Mesendoderm (in vitro differentiated cells): ENCODE results near the gene CNGB1.
"Not testable (repeated sequence)": the region's sequence is repeated elsewhere in the genome, so short reads cannot be mapped to it uniquely, and the experiment has no call there.

ENCODE experiments used
- DNase-seq: peaks from one replicate; pipeline ENCODE4 v3.0.0; 2013
- H2AK5ac ChIP-seq: 2 replicates; pipeline ENCODE4 v1.6.1; 2013; ENCODE audit warnings: low read length, inconsistent platforms
- H2BK120ac ChIP-seq: 2 replicates; pipeline ENCODE4 v1.6.1; 2013; ENCODE audit warnings: low read depth, mild to moderate bottlenecking, low read length, moderate library complexity, mixed read lengths
- H2BK15ac ChIP-seq: replicated peaks from 2 replicates; pipeline ENCODE4 v1.6.1; 2013; ENCODE audit warnings: low read depth, mild to moderate bottlenecking, moderate library complexity
- H2BK5ac ChIP-seq: 2 replicates; pipeline ENCODE4 v1.6.1; 2013; ENCODE audit warnings: low read length, inconsistent platforms
- H3K18ac ChIP-seq: 2 replicates; pipeline ENCODE4 v1.6.1; 2013; ENCODE audit warnings: mild to moderate bottlenecking, low read length, mixed read lengths
- H3K23ac ChIP-seq: one replicate; pipeline ENCODE4 v1.6.1; 2013; ENCODE audit warnings: low read length
- H3K27ac ChIP-seq: 2 replicates; pipeline ENCODE4 v1.5.1; 2013; ENCODE audit warnings: low read depth, mild to moderate bottlenecking, inconsistent platforms, low read length, moderate library complexity
- H3K27me3 ChIP-seq: 2 replicates; pipeline ENCODE4 v1.6.1; 2013; ENCODE audit warnings: low read length, control low read depth, mild to moderate bottlenecking, inconsistent platforms; ENCODE audit not compliant: insufficient read depth, poor library complexity
- H3K36me3 ChIP-seq: 2 replicates; pipeline ENCODE4 v1.6.1; 2013; ENCODE audit warnings: low read length, inconsistent platforms; ENCODE audit not compliant: control insufficient read depth, insufficient read depth
- H3K4ac ChIP-seq: one replicate; pipeline ENCODE4 v1.6.1; 2013; ENCODE audit warnings: low read depth, mild to moderate bottlenecking, low read length, moderate library complexity
- H3K4me1 ChIP-seq: 2 replicates; pipeline ENCODE4 v1.6.1; 2013; ENCODE audit warnings: low read depth, low read length, inconsistent platforms; ENCODE audit not compliant: control insufficient read depth
- H3K4me2 ChIP-seq: 2 replicates; pipeline ENCODE4 v1.6.1; 2013; ENCODE audit warnings: low read length
- H3K4me3 ChIP-seq: 2 replicates; pipeline ENCODE4 v1.5.1; 2013; ENCODE audit warnings: mild to moderate bottlenecking, low read length
- H3K56ac ChIP-seq: one replicate; pipeline ENCODE4 v1.6.1; 2013; ENCODE audit warnings: low read length
- H3K79me1 ChIP-seq: 2 replicates; pipeline ENCODE4 v1.6.1; 2013; ENCODE audit warnings: low read length, inconsistent platforms
- H3K79me2 ChIP-seq: 2 replicates; pipeline ENCODE4 v1.6.1; 2013; ENCODE audit warnings: mild to moderate bottlenecking, low read length; ENCODE audit not compliant: control insufficient read depth, insufficient read depth
- H3K9ac ChIP-seq: 2 replicates; pipeline ENCODE4 v1.6.1; 2013; ENCODE audit warnings: low read length, inconsistent platforms
- H4K5ac ChIP-seq: one replicate; pipeline ENCODE4 v1.6.1; 2013; ENCODE audit warnings: low read length
- H4K8ac ChIP-seq: one replicate; pipeline ENCODE4 v1.6.1; 2013; ENCODE audit warnings: low read depth, mild to moderate bottlenecking, control low read depth, low read length, moderate library complexity
- WGBS: extraction: QIAGEN DNeasy Blood & Tissue Kit; methylation state at CpG from one replicate; pipeline ENCODE4 v1.1.7; 2013; ENCODE audit warnings: low lambda C conversion rate, missing lambda C conversion rate; ENCODE audit not compliant: insufficient coverage; ENCODE audit errors: extremely low coverage; 5-methylcytosine and 5-hydroxymethylcytosine counted together

The CNGB1 gene

GRCh38 chr16:57897996-57898395 lies 72.9 kb downstream of the CNGB1 start:
- no CpG with 5 or more reads among the region's 4 CpGs for WGBS
- H3K79me1 ChIP-seq, result no peaks in the 10 kb centered on the region
- H3K9ac ChIP-seq, result no peak overlapping the region
- H3K4ac ChIP-seq, result no peak overlapping the region
- no peak overlapping the region for H2BK120ac ChIP-seq
- H2AK5ac ChIP-seq, result no peak overlapping the region
- no peak overlapping the region for H3K27ac ChIP-seq
- H4K8ac ChIP-seq, result no peak overlapping the region
- H4K5ac ChIP-seq, result no peak overlapping the region
- H3K36me3 ChIP-seq, result no peaks in the 10 kb centered on the region
- no peak overlapping the region for H2BK5ac ChIP-seq
- DNase-seq, result no peak
- H3K79me2 ChIP-seq, result no peaks in the 10 kb centered on the region
- no peaks in the 10 kb centered on the region for H3K4me1 ChIP-seq
- H3K4me3 ChIP-seq, result no peak overlapping the region
- H3K56ac ChIP-seq, result no peak overlapping the region
- H2BK15ac ChIP-seq, result no peak overlapping the region
- peak overlapping the region; percentile 45 for H3K23ac ChIP-seq
- no peak overlapping the region for H3K18ac ChIP-seq
- H3K27me3 ChIP-seq, result no peaks in the 10 kb centered on the region
- H3K4me2 ChIP-seq, result no peak overlapping the region

GRCh38 chr16:57897053-57897784 lies 73.7 kb downstream of the CNGB1 start:
- H4K5ac ChIP-seq, result no peak overlapping the region
- H3K18ac ChIP-seq, result no peak overlapping the region
- H3K79me1 ChIP-seq, result no peaks in the 10 kb centered on the region
- H3K79me2 ChIP-seq, result no peaks in the 10 kb centered on the region
- H3K27me3 ChIP-seq, result no peaks in the 10 kb centered on the region
- H4K8ac ChIP-seq, result no peak overlapping the region
- H3K27ac ChIP-seq, result no peak overlapping the region
- no peak overlapping the region for H2BK15ac ChIP-seq
- H2BK120ac ChIP-seq, result no peak overlapping the region
- no peak overlapping the region for H3K23ac ChIP-seq
- no CpG with 5 or more reads among the region's 18 CpGs for WGBS
- H3K4me1 ChIP-seq, result no peaks in the 10 kb centered on the region
- H2BK5ac ChIP-seq, result no peak overlapping the region
- H3K4me2 ChIP-seq, result no peak overlapping the region
- H3K4me3 ChIP-seq, result no peak overlapping the region
- no peak overlapping the region for H3K56ac ChIP-seq
- H3K4ac ChIP-seq, result no peak overlapping the region
- no peak for DNase-seq
- no peaks in the 10 kb centered on the region for H3K36me3 ChIP-seq
- H3K9ac ChIP-seq, result no peak overlapping the region
- H2AK5ac ChIP-seq, result no peak overlapping the region

GRCh38 chr16:57895081-57895547 lies 75.8 kb downstream of the CNGB1 start:
- H3K27ac ChIP-seq, H3K9ac ChIP-seq, H3K79me2 ChIP-seq, H3K56ac ChIP-seq, H3K4me3 ChIP-seq, H3K4me1 ChIP-seq, H3K36me3 ChIP-seq, H3K27me3 ChIP-seq, H2BK5ac ChIP-seq, H3K23ac ChIP-seq, H3K79me1 ChIP-seq, H2AK5ac ChIP-seq, H4K8ac ChIP-seq, H4K5ac ChIP-seq, H3K4ac ChIP-seq, H3K4me2 ChIP-seq, DNase-seq, H3K18ac ChIP-seq, H2BK120ac ChIP-seq, H2BK15ac ChIP-seq: not testable (repeated sequence)
- no CpG with 5 or more reads among the region's 3 CpGs for WGBS

DNA sequence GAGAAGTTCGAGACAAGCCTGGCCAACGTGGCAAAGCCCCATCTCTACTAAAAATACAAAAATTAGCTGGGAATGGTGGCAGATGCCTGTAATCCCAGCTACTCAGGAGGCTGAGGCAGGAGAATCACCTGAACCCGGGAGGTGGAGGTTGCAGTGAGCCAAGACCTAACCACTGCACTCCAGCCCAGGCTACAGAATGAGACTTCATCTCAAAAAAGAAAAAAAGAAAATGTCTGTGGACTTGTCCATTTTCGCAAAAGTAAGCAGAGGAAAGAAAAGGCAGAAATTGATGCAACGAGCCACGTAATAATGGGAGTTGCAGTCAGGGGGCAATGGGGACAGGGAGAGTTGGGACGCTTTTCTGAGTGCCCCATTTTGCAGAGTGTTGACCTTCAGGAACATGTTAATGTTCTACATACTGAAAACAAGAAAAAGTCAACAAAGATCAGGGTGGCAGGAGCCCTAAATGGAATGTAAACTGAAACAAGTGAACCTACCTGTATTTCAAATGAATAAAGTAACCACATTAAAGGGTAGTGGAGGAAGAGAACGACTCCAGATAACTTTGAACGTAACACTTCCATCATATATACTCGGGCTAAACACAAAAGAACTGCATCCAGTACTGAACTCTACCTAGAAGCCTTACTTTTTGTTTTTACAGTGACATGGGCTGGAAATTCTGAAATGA lies 76.4 kb downstream of the CNGB1 start:
- H3K18ac ChIP-seq, result no peak overlapping the region
- no peaks in the 10 kb centered on the region for H3K79me1 ChIP-seq
- no peak overlapping the region for H3K4me3 ChIP-seq
- no peak overlapping the region for H2BK15ac ChIP-seq
- no peak overlapping the region for H4K8ac ChIP-seq
- H3K27me3 ChIP-seq, result no peaks in the 10 kb centered on the region
- no peak overlapping the region for H3K23ac ChIP-seq
- no peak overlapping the region for H3K4ac ChIP-seq
- H3K56ac ChIP-seq, result no peak overlapping the region
- H3K79me2 ChIP-seq, result no peaks in the 10 kb centered on the region
- no peak overlapping the region for H2BK5ac ChIP-seq
- H3K9ac ChIP-seq, result no peak overlapping the region
- no peak overlapping the region for H2AK5ac ChIP-seq
- no peak overlapping the region for H4K5ac ChIP-seq
- no peaks in the 10 kb centered on the region for H3K36me3 ChIP-seq
- H3K4me2 ChIP-seq, result no peak overlapping the region
- no peak for DNase-seq
- H3K27ac ChIP-seq, result no peak overlapping the region
- peaks cover 5% of the 10 kb centered on the region for H3K4me1 ChIP-seq
- no peak overlapping the region for H2BK120ac ChIP-seq
- no CpG with 5 or more reads among the region's 10 CpGs for WGBS

- Histone ChIP-seq H3K4ac (no peak overlapping the region), H3K79me1 (no peaks in the 10 kb centered on the region), H3K9ac (no peak overlapping the region), H3K4me3 (no peak overlapping the region), H3K56ac (peak overlapping the region; percentile 15), H3K23ac (no peak overlapping the region), H3K27me3 (no peaks in the 10 kb centered on the region), H2BK5ac (no peak overlapping the region), H3K4me1 (peaks cover 5% of the 10 kb centered on the region), H4K5ac (no peak overlapping the region), H2AK5ac (no peak overlapping the region), H2BK15ac (no peak overlapping the region), H3K79me2 (no peaks in the 10 kb centered on the region), H3K27ac (no peak overlapping the region), H3K4me2 (no peak overlapping the region), H3K36me3 (no peaks in the 10 kb centered on the region), H3K18ac (no peak overlapping the region), H2BK120ac (no peak overlapping the region), H4K8ac (no peak overlapping the region)
- DNase-seq, result no peak
- WGBS, result no CpG with 5 or more reads among the region's 17 CpGs
These were observed 77.2 kb downstream of the CNGB1 start for GRCh38 chr16:57893559-57894389.
